GM13976 (cell line): Measurements from ENCODE around the gene NRARP.

Experiments used
- DNase-seq: peaks from one replicate; pipeline ENCODE4 v3.0.0; 2012; ENCODE audit warnings: low spot score
- CTCF ChIP-seq: IDR thresholded peaks from 2 replicates; pipeline ENCODE4 v1.5.1; 2012; ENCODE audit warnings: borderline replicate concordance, mild to moderate bottlenecking; ENCODE audit not compliant: insufficient read depth; ENCODE audit errors: extremely low read depth, missing control alignments, control extremely low read depth
- in situ Hi-C: fragments of 300-500 bp; cut with MboI; formaldehyde crosslinking; loops from one replicate; pipeline ENCODE4 v1.12.0; 2022; ENCODE audit warnings: low sequenced_read_pairs, mixed read lengths, inconsistent platforms; ENCODE audit not compliant: unreplicated experiment

Gene NRARP

GRCh38 chr9:137278061-137278701 lies 23.9 kb downstream of the NRARP start:
- no peak for DNase-seq
- in situ Hi-C loops = loop anchor here (25.0 kb wide), 1 partner anchor 259 kb away; no protein-coding TSS in a partner anchor
- no peak for TF ChIP-seq CTCF

GRCh38 chr9:137277329-137278041 lies 24.6 kb downstream of the NRARP start, which contains the start of gene TOR4A:
Gene TOR4A, plus strand, starts transcription at chr9:137277726. Its CDS starts 964 bp downstream, at chr9:137278690.
- TF ChIP-seq CTCF = peak; percentile 26
- in situ Hi-C loops = loop anchor here (25.0 kb wide), 1 partner anchor 260 kb away; no protein-coding TSS in a partner anchor
- DNase-seq = peak; percentile 95

GRCh38 chr9:137276473-137277328 lies 25.4 kb downstream of the NRARP start:
- in situ Hi-C loops = loop anchor here (25.0 kb wide), 1 partner anchor 261 kb away; no protein-coding TSS in a partner anchor
- no peak for TF ChIP-seq CTCF
- DNase-seq = no peak

GRCh38 chr9:137275588-137276472 lies 26.2 kb downstream of the NRARP start:
- DNase-seq = no peak
- no peak for TF ChIP-seq CTCF
- in situ Hi-C loops = loop anchor here (25.0 kb wide), 1 partner anchor 261 kb away; no protein-coding TSS in a partner anchor

GRCh38 chr9:137275203-137275587 lies 26.9 kb downstream of the NRARP start:
- no peak for DNase-seq
- in situ Hi-C loops = loop anchor here (25.0 kb wide), 1 partner anchor 262 kb away; no protein-coding TSS in a partner anchor
- TF ChIP-seq CTCF = no peak
